Smooth muscle cell (in vitro differentiated cells): ENCODE measurements around the gene SYTL1. TPM values are rescaled to one million over a fixed set of nuclear protein-coding genes. Genes with fewer than 3 reads are reported as not detected.

ENCODE experiments used
- DNase-seq: peaks from one replicate; lab custom pipeline; 2025; ENCODE audit not compliant: unreplicated experiment; lab: John Stamatoyannopoulos, UW
- H2AFZ ChIP-seq: fragments of 200-600 bp; sonication (generic); 2 replicates; pipeline ENCODE4 v1.6.0; 2016; ENCODE audit warnings: antibody characterized with exemption, low read depth, mild to moderate bottlenecking
- H3F3A ChIP-seq: fragments of 200-600 bp; sonication (generic); 2 replicates; pipeline ENCODE4 v1.6.0; 2017; ENCODE audit warnings: antibody characterized with exemption, low read depth
- H3K27ac ChIP-seq: fragments of 200-600 bp; sonication (generic); 2 replicates; pipeline ENCODE4 v1.5.1; 2016; ENCODE audit warnings: low read depth, mild to moderate bottlenecking
- H3K27me3 ChIP-seq: fragments of 200-600 bp; sonication (generic); 2 replicates; pipeline ENCODE4 v1.6.1; 2016; ENCODE audit warnings: low read depth, mild to moderate bottlenecking
- H3K36me3 ChIP-seq: fragments of 200-600 bp; sonication (generic); 2 replicates; pipeline ENCODE4 v1.5.1; 2016; ENCODE audit warnings: low read depth
- H3K4me1 ChIP-seq: fragments of 200-600 bp; sonication (generic); 2 replicates; pipeline ENCODE4 v1.5.1; 2016; ENCODE audit warnings: low read depth
- H3K4me2 ChIP-seq: fragments of 200-600 bp; sonication (generic); 2 replicates; pipeline ENCODE4 v1.6.0; 2016; ENCODE audit warnings: mild to moderate bottlenecking
- H3K4me3 ChIP-seq: fragments of 200-600 bp; sonication (generic); 2 replicates; pipeline ENCODE4 v1.5.1; 2016; ENCODE audit warnings: mild to moderate bottlenecking
- H3K79me2 ChIP-seq: fragments of 200-600 bp; sonication (generic); 2 replicates; pipeline ENCODE4 v1.6.0; 2016; ENCODE audit warnings: low read depth, mild to moderate bottlenecking
- H3K9ac ChIP-seq: fragments of 200-600 bp; sonication (generic); 2 replicates; pipeline ENCODE4 v1.6.0; 2016; ENCODE audit warnings: low read depth
- H3K9me3 ChIP-seq: fragments of 200-600 bp; sonication (generic); replicated peaks from 2 replicates; pipeline ENCODE4 v1.5.1; 2016; ENCODE audit warnings: low read depth
- H4K20me1 ChIP-seq: fragments of 200-600 bp; sonication (generic); 2 replicates; pipeline ENCODE4 v1.6.0; 2016; ENCODE audit warnings: low read depth
- WGBS: methylation state at CpG from one replicate; pipeline ENCODE4 v1.1.7; 2016; ENCODE audit warnings: low lambda C conversion rate; 5-methylcytosine and 5-hydroxymethylcytosine counted together
- polyA plus RNA-seq: library from polyadenylated mRNA; unstranded; fragments of >200 nt; fragmentation: Nextera tagmentation; extraction: Ambion mirVana; gene quantifications from 2 replicates; pipeline ENCODE4 v1.2.1, GENCODE V29; 2016
- total RNA-seq: library from RNA; depleted of rRNA; stranded (reverse); fragments of >200 nt; gene quantifications from 2 replicates; pipeline ENCODE4 v1.2.3, GENCODE V29; 2014
- TF ChIP-seq, protein P1 (sequence below): fragments of 200-600 bp; sonication (generic); IDR thresholded peaks from 2 replicates; pipeline ENCODE4 v1.5.1; 2017; ENCODE audit warnings: borderline replicate concordance, mild to moderate bottlenecking, antibody characterized with exemption; ENCODE audit not compliant: insufficient read depth, poor library complexity, severe bottlenecking

SYTL1 gene
- total and polyA plus RNA-seq, 2 experiments from 2014 or later: 14.2 to 16.5 TPM

DNA sequence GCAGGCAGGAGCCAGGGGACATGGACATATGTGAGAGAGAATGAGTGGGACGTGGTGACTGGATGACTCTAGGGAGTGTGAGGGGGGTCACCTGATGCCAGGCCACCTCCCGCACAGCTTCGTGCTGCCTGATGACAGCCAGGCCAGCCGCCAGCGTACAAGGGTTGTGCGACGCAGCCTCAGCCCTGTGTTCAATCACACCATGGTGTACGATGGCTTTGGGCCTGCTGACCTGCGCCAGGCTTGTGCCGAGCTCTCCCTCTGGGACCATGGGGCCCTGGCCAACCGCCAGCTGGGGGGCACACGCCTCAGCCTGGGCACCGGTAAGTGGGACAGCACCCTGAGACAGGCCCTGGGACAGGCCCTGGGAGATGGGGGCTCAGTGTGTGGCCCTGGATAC lies 11.3 kb downstream of the SYTL1 start:
- Histone ChIP-seq H3K9ac (no peak overlapping the region), H3K4me2 (no peak overlapping the region), H3F3A (no peaks in the 10 kb centered on the region), H3K27ac (no peak overlapping the region), H2AFZ (no peak overlapping the region), H3K79me2 (no peaks in the 10 kb centered on the region), H3K4me3 (no peak overlapping the region), H3K9me3 (no peaks in the 10 kb centered on the region), H3K36me3 (no peaks in the 10 kb centered on the region), H3K4me1 (peaks cover 7% of the 10 kb centered on the region), H3K27me3 (no peaks in the 10 kb centered on the region), H4K20me1 (no peaks in the 10 kb centered on the region)
- no peak for DNase-seq
- TF ChIP-seq, protein P1, sequence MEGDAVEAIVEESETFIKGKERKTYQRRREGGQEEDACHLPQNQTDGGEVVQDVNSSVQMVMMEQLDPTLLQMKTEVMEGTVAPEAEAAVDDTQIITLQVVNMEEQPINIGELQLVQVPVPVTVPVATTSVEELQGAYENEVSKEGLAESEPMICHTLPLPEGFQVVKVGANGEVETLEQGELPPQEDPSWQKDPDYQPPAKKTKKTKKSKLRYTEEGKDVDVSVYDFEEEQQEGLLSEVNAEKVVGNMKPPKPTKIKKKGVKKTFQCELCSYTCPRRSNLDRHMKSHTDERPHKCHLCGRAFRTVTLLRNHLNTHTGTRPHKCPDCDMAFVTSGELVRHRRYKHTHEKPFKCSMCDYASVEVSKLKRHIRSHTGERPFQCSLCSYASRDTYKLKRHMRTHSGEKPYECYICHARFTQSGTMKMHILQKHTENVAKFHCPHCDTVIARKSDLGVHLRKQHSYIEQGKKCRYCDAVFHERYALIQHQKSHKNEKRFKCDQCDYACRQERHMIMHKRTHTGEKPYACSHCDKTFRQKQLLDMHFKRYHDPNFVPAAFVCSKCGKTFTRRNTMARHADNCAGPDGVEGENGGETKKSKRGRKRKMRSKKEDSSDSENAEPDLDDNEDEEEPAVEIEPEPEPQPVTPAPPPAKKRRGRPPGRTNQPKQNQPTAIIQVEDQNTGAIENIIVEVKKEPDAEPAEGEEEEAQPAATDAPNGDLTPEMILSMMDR: no peak
- 96% methylated on average over 13 of the region's 13 CpGs for WGBS

DNA sequence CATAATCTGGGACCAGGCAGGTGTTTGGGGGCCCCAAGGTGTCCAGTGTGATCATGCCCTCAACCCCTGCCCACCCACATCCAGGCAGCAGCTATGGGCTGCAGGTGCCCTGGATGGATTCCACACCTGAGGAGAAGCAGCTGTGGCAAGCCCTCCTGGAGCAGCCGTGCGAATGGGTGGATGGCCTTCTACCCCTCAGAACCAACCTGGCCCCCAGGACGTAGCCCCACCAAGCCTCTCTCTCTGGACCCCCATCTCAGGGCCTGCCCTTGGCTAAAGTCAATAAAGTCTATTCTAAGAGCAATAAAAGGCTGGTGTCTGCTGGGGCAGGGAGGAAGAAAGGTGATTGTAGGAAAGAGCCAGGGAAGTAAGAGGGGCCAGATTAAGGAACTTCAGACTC lies 11.8 kb downstream of the SYTL1 start:
- H3K9me3 ChIP-seq: no peaks in the 10 kb centered on the region
- H3F3A ChIP-seq: no peaks in the 10 kb centered on the region
- H3K4me1 ChIP-seq: peaks cover 6% of the 10 kb centered on the region
- H3K27ac ChIP-seq: no peak overlapping the region
- TF ChIP-seq, protein P1: no peak
- no peak overlapping the region for H3K9ac ChIP-seq
- no peak overlapping the region for H2AFZ ChIP-seq
- H3K4me2 ChIP-seq: no peak overlapping the region
- 96% methylated on average over 3 of the region's 3 CpGs for WGBS
- no peaks in the 10 kb centered on the region for H4K20me1 ChIP-seq
- no peaks in the 10 kb centered on the region for H3K36me3 ChIP-seq
- no peak overlapping the region for H3K4me3 ChIP-seq
- no peak for DNase-seq
- no peaks in the 10 kb centered on the region for H3K79me2 ChIP-seq
- no peaks in the 10 kb centered on the region for H3K27me3 ChIP-seq

DNA sequence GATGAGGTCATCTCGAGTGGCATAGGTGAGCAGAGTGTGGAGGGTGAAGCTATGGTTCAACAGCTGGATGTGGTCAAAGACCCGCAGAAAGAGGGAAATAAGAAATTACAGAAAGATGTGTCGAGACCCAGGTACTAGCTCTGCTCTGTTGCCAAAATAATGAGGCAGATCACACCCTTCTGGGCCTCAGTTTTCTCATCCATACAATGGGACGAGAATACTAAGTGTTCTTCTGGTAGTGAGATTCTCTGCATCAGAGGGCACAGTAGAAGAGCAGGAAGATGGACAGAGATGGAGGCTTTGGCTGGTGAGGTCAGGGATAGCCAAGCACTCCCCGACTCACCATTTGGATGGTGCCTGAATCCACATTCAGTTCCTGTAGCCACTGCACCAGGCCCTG lies 13.9 kb downstream of the SYTL1 start:
- no peak overlapping the region for H3K4me2 ChIP-seq
- H3K4me1 ChIP-seq: peaks cover 6% of the 10 kb centered on the region
- no peak for DNase-seq
- TF ChIP-seq, protein P1: no peak
- no peak overlapping the region for H2AFZ ChIP-seq
- no peaks in the 10 kb centered on the region for H3K36me3 ChIP-seq
- no peak overlapping the region for H3K27ac ChIP-seq
- WGBS: 92% methylated on average over 5 of the region's 5 CpGs
- no peak overlapping the region for H3K4me3 ChIP-seq
- no peaks in the 10 kb centered on the region for H3K9me3 ChIP-seq
- H3K9ac ChIP-seq: no peak overlapping the region
- H3K79me2 ChIP-seq: no peaks in the 10 kb centered on the region
- H3F3A ChIP-seq: no peaks in the 10 kb centered on the region
- no peaks in the 10 kb centered on the region for H4K20me1 ChIP-seq
- H3K27me3 ChIP-seq: no peaks in the 10 kb centered on the region

DNA sequence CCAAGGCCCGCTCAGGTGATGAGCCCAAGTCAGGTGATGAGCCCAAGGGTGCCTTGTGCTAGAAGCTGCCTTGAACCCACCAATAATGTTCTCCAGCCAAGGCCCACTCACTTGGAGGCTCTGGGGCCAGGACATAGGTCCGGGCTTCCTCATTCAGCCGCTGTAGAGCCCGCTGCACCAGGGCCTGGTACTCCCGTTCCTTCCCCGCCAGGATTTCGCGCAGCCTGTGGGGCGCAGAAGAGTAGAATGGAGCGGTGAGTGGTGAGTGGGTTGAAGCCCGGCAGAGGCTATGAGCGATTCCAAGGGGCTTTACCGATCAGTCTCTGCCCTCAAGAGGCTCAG lies 14.4 kb downstream of the SYTL1 start:
- no peak overlapping the region for H3K27ac ChIP-seq
- H3K4me3 ChIP-seq: no peak overlapping the region
- H4K20me1 ChIP-seq: no peaks in the 10 kb centered on the region
- no peak overlapping the region for H3K9ac ChIP-seq
- H3K9me3 ChIP-seq: no peaks in the 10 kb centered on the region
- no peaks in the 10 kb centered on the region for H3K79me2 ChIP-seq
- H3K4me1 ChIP-seq: peaks cover 9% of the 10 kb centered on the region
- no peaks in the 10 kb centered on the region for H3K36me3 ChIP-seq
- TF ChIP-seq, protein P1: no peak
- no peak overlapping the region for H2AFZ ChIP-seq
- DNase-seq: no peak
- no peaks in the 10 kb centered on the region for H3F3A ChIP-seq
- H3K4me2 ChIP-seq: no peak overlapping the region
- WGBS: 93% methylated on average over 13 of the region's 13 CpGs
- no peaks in the 10 kb centered on the region for H3K27me3 ChIP-seq
